ENCODE results near the gene NOTCH1. TPM values are rescaled to one million over a fixed set of nuclear protein-coding genes. Genes with fewer than 3 reads are reported as not detected.

Gene NOTCH1
- total and polyA plus RNA-seq, 2 of the 13 experiments (the other 11 are each of a cell fraction or from before 2014, with no cell fraction given): 0.09 to 0.35 TPM

DNA sequence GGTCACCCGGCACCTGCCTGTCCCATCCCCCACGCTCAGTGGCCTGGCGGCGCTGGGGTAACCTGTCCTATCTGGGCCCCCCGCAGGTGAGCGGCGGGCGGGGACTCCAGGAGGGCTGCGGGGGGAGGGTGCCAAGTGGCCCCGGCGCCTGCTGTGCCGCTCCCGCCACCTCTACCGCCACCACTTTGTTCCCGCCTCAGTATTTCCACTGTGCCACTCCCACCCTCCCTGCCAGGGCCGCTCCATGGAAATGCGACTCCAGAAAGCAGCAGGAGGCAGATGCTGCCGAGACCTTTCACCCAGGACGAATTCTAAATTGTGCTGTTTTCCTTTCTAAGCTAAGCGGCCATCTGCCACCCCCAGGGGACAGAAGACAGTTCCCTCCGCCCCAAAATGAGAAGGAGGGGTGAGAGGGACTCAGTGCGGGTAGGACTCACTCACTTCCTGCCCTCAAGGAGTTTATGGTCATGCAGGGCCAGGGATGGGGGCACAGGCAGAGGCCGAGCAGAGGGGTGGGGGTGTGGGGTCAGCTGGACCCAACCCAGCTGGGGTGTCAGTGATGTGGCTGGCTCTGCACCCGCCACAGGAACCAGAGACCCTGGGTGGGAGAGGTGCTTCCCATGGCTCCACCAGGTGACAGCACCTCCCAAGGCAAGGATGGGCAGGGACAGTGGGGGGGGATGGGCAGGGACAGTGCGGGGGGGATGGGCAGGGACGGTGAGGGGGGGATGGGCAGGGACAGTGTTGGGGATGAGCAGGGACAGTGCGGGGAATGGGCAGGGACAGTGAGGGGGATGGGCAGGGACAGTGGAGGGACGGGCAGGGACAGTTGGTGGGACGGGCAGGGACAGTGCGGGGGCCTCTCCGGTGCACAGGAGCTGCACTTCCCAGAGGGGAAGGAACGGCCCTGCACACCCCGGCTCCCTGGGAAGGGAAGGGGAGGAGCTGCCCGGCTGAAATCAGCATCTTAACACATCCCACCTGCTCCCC, 17.8 kb downstream of the NOTCH1 start:
- Histone ChIP-seq H3K4me3 (replicated peaks in 1 of 3; ENCODE audit: insufficient read depth in 1 of 3, low read depth in 2 of 3, low read length in 3 of 3) (no peak overlapping the region), H3K4me1 (ENCODE audit: insufficient read depth, low read length) (peaks cover 17% of the 10 kb centered on the region), H3K9ac (ENCODE audit: insufficient read depth, low read depth, low read length) (no peak overlapping the region), H3K27ac (ENCODE audit: extremely low read length, insufficient read depth, low read length) (no peak overlapping the region), H3K9me3 (ENCODE audit: low read length) (no peaks in the 10 kb centered on the region), H3K79me2 (ENCODE audit: insufficient read depth, low read length) (no peaks in the 10 kb centered on the region), H3K4me2 (ENCODE audit: low read depth, low read length) (no peak overlapping the region), H3K36me3 (replicated peaks in 1 of 2; ENCODE audit: control insufficient read depth in 1 of 2, insufficient read depth in 2 of 2, low read length in 2 of 2) (no peaks in the 10 kb centered on the region), H2AFZ (ENCODE audit: low read length) (no peak overlapping the region), H3K27me3 (ENCODE audit: control insufficient read depth in 1 of 2, insufficient read depth in 2 of 2, low read length in 2 of 2) (peaks cover 0 to 1% of the 10 kb centered on the region in 2 experiments; a peak in 1 of 5 replicates), H4K20me1 (ENCODE audit: insufficient read depth, low read length) (no peaks in the 10 kb centered on the region)
- CTCF ChIA-PET (ENCODE audit: low intra/inter-chr PET ratio, low total read pairs): no interaction called here
- POLR2A ChIA-PET: no interaction called here
- BruUV-seq (replicated peaks): no TSS peak
- intact Hi-C loops (cut with micrococcal nuclease; ENCODE audit: unreplicated experiment): no loop called here
- TF ChIP-seq, protein P1, sequence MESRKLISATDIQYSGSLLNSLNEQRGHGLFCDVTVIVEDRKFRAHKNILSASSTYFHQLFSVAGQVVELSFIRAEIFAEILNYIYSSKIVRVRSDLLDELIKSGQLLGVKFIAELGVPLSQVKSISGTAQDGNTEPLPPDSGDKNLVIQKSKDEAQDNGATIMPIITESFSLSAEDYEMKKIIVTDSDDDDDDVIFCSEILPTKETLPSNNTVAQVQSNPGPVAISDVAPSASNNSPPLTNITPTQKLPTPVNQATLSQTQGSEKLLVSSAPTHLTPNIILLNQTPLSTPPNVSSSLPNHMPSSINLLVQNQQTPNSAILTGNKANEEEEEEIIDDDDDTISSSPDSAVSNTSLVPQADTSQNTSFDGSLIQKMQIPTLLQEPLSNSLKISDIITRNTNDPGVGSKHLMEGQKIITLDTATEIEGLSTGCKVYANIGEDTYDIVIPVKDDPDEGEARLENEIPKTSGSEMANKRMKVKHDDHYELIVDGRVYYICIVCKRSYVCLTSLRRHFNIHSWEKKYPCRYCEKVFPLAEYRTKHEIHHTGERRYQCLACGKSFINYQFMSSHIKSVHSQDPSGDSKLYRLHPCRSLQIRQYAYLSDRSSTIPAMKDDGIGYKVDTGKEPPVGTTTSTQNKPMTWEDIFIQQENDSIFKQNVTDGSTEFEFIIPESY (CRISPR knock-in tag; IDR thresholded peaks at IDR 0.05): peak; percentile 61; the same call in 1 of the 2 replicates
- TF ChIP-seq JUNB (CRISPR knock-in tag; IDR thresholded peaks at IDR 0.05; ENCODE audit: borderline replicate concordance) (no peak), ELF3 (CRISPR knock-in tag; IDR thresholded peaks at IDR 0.05) (no peak), ZBTB21 (CRISPR knock-in tag; IDR thresholded peaks at IDR 0.05) (no peak), AKAP8 (CRISPR knock-in tag; IDR thresholded peaks at IDR 0.05) (no peak)
- TF ChIP-seq, protein P2, sequence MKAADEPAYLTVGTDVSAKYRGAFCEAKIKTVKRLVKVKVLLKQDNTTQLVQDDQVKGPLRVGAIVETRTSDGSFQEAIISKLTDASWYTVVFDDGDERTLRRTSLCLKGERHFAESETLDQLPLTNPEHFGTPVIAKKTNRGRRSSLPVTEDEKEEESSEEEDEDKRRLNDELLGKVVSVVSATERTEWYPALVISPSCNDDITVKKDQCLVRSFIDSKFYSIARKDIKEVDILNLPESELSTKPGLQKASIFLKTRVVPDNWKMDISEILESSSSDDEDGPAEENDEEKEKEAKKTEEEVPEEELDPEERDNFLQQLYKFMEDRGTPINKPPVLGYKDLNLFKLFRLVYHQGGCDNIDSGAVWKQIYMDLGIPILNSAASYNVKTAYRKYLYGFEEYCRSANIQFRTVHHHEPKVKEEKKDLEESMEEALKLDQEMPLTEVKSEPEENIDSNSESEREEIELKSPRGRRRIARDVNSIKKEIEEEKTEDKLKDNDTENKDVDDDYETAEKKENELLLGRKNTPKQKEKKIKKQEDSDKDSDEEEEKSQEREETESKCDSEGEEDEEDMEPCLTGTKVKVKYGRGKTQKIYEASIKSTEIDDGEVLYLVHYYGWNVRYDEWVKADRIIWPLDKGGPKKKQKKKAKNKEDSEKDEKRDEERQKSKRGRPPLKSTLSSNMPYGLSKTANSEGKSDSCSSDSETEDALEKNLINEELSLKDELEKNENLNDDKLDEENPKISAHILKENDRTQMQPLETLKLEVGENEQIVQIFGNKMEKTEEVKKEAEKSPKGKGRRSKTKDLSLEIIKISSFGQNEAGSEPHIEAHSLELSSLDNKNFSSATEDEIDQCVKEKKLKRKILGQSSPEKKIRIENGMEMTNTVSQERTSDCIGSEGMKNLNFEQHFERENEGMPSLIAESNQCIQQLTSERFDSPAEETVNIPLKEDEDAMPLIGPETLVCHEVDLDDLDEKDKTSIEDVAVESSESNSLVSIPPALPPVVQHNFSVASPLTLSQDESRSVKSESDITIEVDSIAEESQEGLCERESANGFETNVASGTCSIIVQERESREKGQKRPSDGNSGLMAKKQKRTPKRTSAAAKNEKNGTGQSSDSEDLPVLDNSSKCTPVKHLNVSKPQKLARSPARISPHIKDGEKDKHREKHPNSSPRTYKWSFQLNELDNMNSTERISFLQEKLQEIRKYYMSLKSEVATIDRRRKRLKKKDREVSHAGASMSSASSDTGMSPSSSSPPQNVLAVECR (CRISPR knock-in tag; IDR thresholded peaks at IDR 0.05; ENCODE audit: borderline replicate concordance): no peak
- DNase-seq (ENCODE audit: low spot score) (no peak), ATAC-seq (no peak), FAIRE-seq (no peak)
- WGBS (ENCODE audit: low lambda C conversion rate): 63% methylated on average over 25 of the region's 34 CpGs
- in situ Hi-C loops (cut with HindIII; ENCODE audit: extremely low pct_ligation_motif_present, low pct_unique_long_range_greater_than_20kb): no loop called here
